ENCODE measurements around the gene KL. TPM values are rescaled to one million over a fixed set of nuclear protein-coding genes. Genes with fewer than 3 reads are reported as not detected.
A peak's percentile ranks its signal among the peaks of the same experiment; 100 is the strongest.

KL gene
- total RNA-seq, 1 donor from 2014 or later: 0.12 TPM

DNA sequence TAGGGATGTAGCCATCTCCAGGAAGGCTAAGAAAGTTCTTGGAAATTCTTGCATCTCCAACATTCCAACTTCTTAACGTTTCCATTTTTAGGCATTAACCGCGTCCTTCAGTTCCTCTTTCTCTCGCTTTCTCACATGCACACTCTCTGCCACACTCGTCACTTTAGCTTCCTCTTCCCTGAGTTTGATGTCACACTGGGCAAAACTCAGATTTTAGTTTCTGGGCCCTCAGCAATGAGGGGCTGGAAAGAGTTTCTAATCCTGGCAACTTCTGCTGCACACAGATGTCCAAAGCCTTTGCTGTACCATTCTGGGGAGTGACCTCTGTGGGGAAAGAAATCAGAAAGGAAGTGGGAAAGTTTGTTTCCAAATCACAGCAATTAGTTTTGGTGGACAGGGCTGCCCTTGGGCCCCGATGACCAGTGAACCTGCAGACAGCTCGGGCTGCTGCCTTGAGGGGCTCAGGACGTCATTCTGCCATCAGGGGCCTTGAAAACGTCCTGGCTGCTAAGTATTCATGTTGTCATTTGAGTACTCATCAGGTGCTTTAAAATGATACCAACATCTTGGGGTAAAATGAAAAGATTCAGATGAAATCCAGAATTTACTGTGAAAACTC, 89.3 kb downstream of the KL start:
- Mint-ChIP-seq H3K9me3 (peaks cover 2% of the 10 kb centered on the region), H3K27me3 (ENCODE audit: low read depth) (no peaks in the 10 kb centered on the region), H3K27ac (ENCODE audit: unreplicated experiment) (peak overlapping the region; percentile 40), H3K4me3 (no peak overlapping the region), H3K4me1 (no peaks in the 10 kb centered on the region), H3K36me3 (ENCODE audit: low read depth) (peaks cover 24% of the 10 kb centered on the region)
- TF ChIP-seq, protein P1, sequence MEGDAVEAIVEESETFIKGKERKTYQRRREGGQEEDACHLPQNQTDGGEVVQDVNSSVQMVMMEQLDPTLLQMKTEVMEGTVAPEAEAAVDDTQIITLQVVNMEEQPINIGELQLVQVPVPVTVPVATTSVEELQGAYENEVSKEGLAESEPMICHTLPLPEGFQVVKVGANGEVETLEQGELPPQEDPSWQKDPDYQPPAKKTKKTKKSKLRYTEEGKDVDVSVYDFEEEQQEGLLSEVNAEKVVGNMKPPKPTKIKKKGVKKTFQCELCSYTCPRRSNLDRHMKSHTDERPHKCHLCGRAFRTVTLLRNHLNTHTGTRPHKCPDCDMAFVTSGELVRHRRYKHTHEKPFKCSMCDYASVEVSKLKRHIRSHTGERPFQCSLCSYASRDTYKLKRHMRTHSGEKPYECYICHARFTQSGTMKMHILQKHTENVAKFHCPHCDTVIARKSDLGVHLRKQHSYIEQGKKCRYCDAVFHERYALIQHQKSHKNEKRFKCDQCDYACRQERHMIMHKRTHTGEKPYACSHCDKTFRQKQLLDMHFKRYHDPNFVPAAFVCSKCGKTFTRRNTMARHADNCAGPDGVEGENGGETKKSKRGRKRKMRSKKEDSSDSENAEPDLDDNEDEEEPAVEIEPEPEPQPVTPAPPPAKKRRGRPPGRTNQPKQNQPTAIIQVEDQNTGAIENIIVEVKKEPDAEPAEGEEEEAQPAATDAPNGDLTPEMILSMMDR (conservative IDR thresholded peaks at IDR 0.05): no peak
- no peak for DNase-seq (ENCODE audit: low read depth, low spot score)

GRCh38 chr13:33106656-33107360, 90.6 kb downstream of the KL start:
- Mint-ChIP-seq H3K4me1 (no peaks in the 10 kb centered on the region), H3K9me3 (no peaks in the 10 kb centered on the region), H3K27ac (ENCODE audit: unreplicated experiment) (no peak overlapping the region), H3K4me3 (no peak overlapping the region), H3K36me3 (ENCODE audit: low read depth) (peaks cover 30% of the 10 kb centered on the region), H3K27me3 (ENCODE audit: low read depth) (no peaks in the 10 kb centered on the region)
- TF ChIP-seq, protein P1 (conservative IDR thresholded peaks at IDR 0.05): no peak
- DNase-seq (ENCODE audit: low read depth, low spot score): no peak

DNA sequence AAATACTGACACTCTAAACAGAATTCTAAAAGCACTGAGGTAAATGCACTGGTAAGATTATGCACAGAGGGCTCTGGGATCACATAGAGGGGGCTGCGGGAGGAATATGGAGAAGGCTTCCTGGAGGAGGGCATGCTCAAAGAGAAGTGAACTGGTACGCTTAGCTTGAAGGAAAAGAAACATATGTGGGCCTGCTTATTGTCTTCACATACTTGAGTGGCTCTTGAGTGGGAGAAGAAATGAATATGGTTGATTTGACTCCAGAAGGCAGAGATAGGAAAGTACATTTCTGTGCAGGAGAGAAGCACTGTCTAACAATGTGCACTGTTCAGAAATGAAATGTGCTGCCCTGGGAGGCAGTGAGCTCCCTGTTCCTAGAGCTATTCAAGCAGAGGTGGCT, 91.1 kb downstream of the KL start:
- no peaks in the 10 kb centered on the region for H3K9me3 Mint-ChIP-seq
- no peak overlapping the region for H3K4me3 Mint-ChIP-seq
- no peak overlapping the region for H3K27ac Mint-ChIP-seq (ENCODE audit: unreplicated experiment)
- peaks cover 34% of the 10 kb centered on the region for H3K36me3 Mint-ChIP-seq (ENCODE audit: low read depth)
- no peak for DNase-seq (ENCODE audit: low read depth, low spot score)
- TF ChIP-seq, protein P1 (conservative IDR thresholded peaks at IDR 0.05): no peak
- H3K4me1 Mint-ChIP-seq: no peaks in the 10 kb centered on the region
- H3K27me3 Mint-ChIP-seq (ENCODE audit: low read depth): no peaks in the 10 kb centered on the region

- no peak overlapping the region for H3K4me3 Mint-ChIP-seq
- H3K27ac Mint-ChIP-seq (ENCODE audit: unreplicated experiment): no peak overlapping the region
- no peak for DNase-seq (ENCODE audit: low read depth, low spot score)
- TF ChIP-seq, protein P1 (conservative IDR thresholded peaks at IDR 0.05): no peak
- no peaks in the 10 kb centered on the region for H3K27me3 Mint-ChIP-seq (ENCODE audit: low read depth)
- peaks cover 38% of the 10 kb centered on the region for H3K36me3 Mint-ChIP-seq (ENCODE audit: low read depth)
- H3K4me1 Mint-ChIP-seq: no peaks in the 10 kb centered on the region
- H3K9me3 Mint-ChIP-seq: no peaks in the 10 kb centered on the region
Observed at GRCh38 chr13:33108620-33109019, 92.4 kb downstream of the KL start.

- Mint-ChIP-seq H3K27me3 (ENCODE audit: low read depth) (no peaks in the 10 kb centered on the region), H3K4me1 (no peaks in the 10 kb centered on the region), H3K36me3 (ENCODE audit: low read depth) (peaks cover 38% of the 10 kb centered on the region), H3K27ac (ENCODE audit: unreplicated experiment) (no peak overlapping the region), H3K4me3 (no peak overlapping the region), H3K9me3 (no peaks in the 10 kb centered on the region)
- TF ChIP-seq, protein P1 (conservative IDR thresholded peaks at IDR 0.05): no peak
- DNase-seq (ENCODE audit: low read depth, low spot score): no peak
Observed at GRCh38 chr13:33109271-33109697, 93.1 kb downstream of the KL start.

Measured in neural crest cell (in vitro differentiated cells).